HEK293 (cell line): ENCODE results near the gene AMOTL2.

ENCODE experiments used
- CTCF ChIA-PET: fragments of 350-600 bp; formaldehyde crosslinking; extraction: SDS; loops from one replicate; lab custom pipeline; 2021; ENCODE audit warnings: antibody characterized with exemption; lab: Yijun Ruan, JAX
- POLR2A ChIA-PET: fragments of 300-600 bp; formaldehyde crosslinking; extraction: SDS; loops from one replicate; lab custom pipeline; 2020; ENCODE audit warnings: antibody characterized with exemption, inconsistent platforms; lab: Yijun Ruan, JAX
- H3K27ac ChIP-seq: fragments of 200-500 bp; sonication (Bioruptor generic); 2 replicates; pipeline ENCODE4 v1.5.1; 2014; ENCODE audit warnings: low read depth, low read length, control low read depth, inconsistent platforms; ENCODE audit errors: extremely low read depth
- H3K36me3 ChIP-seq, 2 experiments: fragments of 200-500 bp in 1 of 2; sonication (Bioruptor generic) in 1 of 2; 1 replicate in 1 of 2; 2 replicates in 1 of 2; pipeline ENCODE4 v1.5.1; 2014 to 2017; ENCODE audit warnings: inconsistent platforms in 2 of 2, low read length in 2 of 2; ENCODE audit not compliant: control insufficient read depth in 2 of 2, insufficient read depth in 1 of 2
- H3K4me1 ChIP-seq: fragments of 200-500 bp; sonication (Bioruptor generic); 2 replicates; pipeline ENCODE4 v1.5.1; 2014; ENCODE audit warnings: mild to moderate bottlenecking, low read length, inconsistent platforms; ENCODE audit not compliant: control insufficient read depth, insufficient read depth
- H3K4me3 ChIP-seq: 2 replicates; pipeline ENCODE4 v1.5.1; 2011; ENCODE audit warnings: low read depth, mild to moderate bottlenecking, control low read depth, low read length, moderate library complexity
- H3K9me3 ChIP-seq: fragments of 200-500 bp; sonication (Bioruptor generic); 2 replicates; pipeline ENCODE4 v1.5.1; 2014; ENCODE audit warnings: low read depth, low read length, inconsistent platforms; ENCODE audit not compliant: control insufficient read depth, insufficient read depth
- GLIS1 ChIP-seq: fragments of 450-650 bp; formaldehyde crosslinking; IDR thresholded peaks from 2 replicates; pipeline ENCODE4 v1.5.1; 2016; ENCODE audit warnings: missing biosample characterization, missing genetic modification characterization
- IKZF3 ChIP-seq: fragments of 450-650 bp; IDR thresholded peaks from 2 replicates; pipeline ENCODE4 v1.5.0; 2018; ENCODE audit warnings: missing biosample characterization, mild to moderate bottlenecking, missing genetic modification characterization, moderate library complexity
- KLF16 ChIP-seq: fragments of 450-650 bp; formaldehyde crosslinking; IDR thresholded peaks from 2 replicates; pipeline ENCODE4 v1.5.1; 2017; ENCODE audit warnings: missing biosample characterization, missing genetic modification characterization
- MEIS1 ChIP-seq: sonication (generic); formaldehyde crosslinking; IDR thresholded peaks from 2 replicates; pipeline ENCODE4 v1.8.1; 2022; ENCODE audit warnings: missing genetic modification reagents, mild to moderate bottlenecking, borderline replicate concordance
- REPIN1 ChIP-seq: fragments of 450-650 bp; formaldehyde crosslinking; IDR thresholded peaks from 2 replicates; pipeline ENCODE4 v1.5.1; 2017; ENCODE audit warnings: missing biosample characterization, missing genetic modification characterization, low read depth
- ZBTB48 ChIP-seq: fragments of 450-650 bp; formaldehyde crosslinking; IDR thresholded peaks from 2 replicates; pipeline ENCODE4 v1.5.1; 2016; ENCODE audit warnings: missing biosample characterization, missing genetic modification characterization
- ZEB2 ChIP-seq: fragments of 450-650 bp; formaldehyde crosslinking; IDR thresholded peaks from 2 replicates; pipeline ENCODE4 v1.5.1; 2016; ENCODE audit warnings: missing biosample characterization, missing genetic modification characterization
- ZFHX2 ChIP-seq: fragments of 450-650 bp; formaldehyde crosslinking; conservative IDR thresholded peaks from 2 replicates; pipeline ENCODE4 v1.5.1; 2016; ENCODE audit warnings: missing biosample characterization, missing genetic modification characterization
- ZFP69B ChIP-seq: fragments of 450-650 bp; formaldehyde crosslinking; IDR thresholded peaks from 2 replicates; pipeline ENCODE4 v1.5.1; 2016; ENCODE audit warnings: missing biosample characterization, missing genetic modification characterization
- ZIC2 ChIP-seq: fragments of 450-650 bp; formaldehyde crosslinking; IDR thresholded peaks from 2 replicates; pipeline ENCODE4 v1.5.1; 2016; ENCODE audit warnings: missing biosample characterization, missing genetic modification characterization
- ZNF138 ChIP-seq: fragments of 450-650 bp; formaldehyde crosslinking; IDR thresholded peaks from 2 replicates; pipeline ENCODE4 v1.5.1; 2016; ENCODE audit warnings: missing biosample characterization, missing genetic modification characterization, borderline replicate concordance
- ZNF140 ChIP-seq: fragments of 450-650 bp; formaldehyde crosslinking; IDR thresholded peaks from 2 replicates; pipeline ENCODE4 v1.5.1; 2016; ENCODE audit warnings: missing biosample characterization, missing genetic modification characterization
- ZNF211 ChIP-seq: fragments of 450-650 bp; formaldehyde crosslinking; IDR thresholded peaks from 2 replicates; pipeline ENCODE4 v1.5.1; 2016; ENCODE audit warnings: low read depth, missing biosample characterization, missing genetic modification characterization
- ZNF221 ChIP-seq: fragments of 450-650 bp; formaldehyde crosslinking; IDR thresholded peaks from 2 replicates; pipeline ENCODE4 v1.5.1; 2017; ENCODE audit warnings: missing biosample characterization, missing genetic modification characterization, borderline replicate concordance
- ZNF274 ChIP-seq, 2 experiments: fragments of 200-500 bp in 1 of 2; fragments of 450-650 bp in 1 of 2; sonication (Bioruptor generic) in 1 of 2; formaldehyde crosslinking in 1 of 2; IDR thresholded peaks; 2 replicates each; pipeline versions ENCODE4 v1.5.1 to v1.6.1; 2014 to 2016; ENCODE audit warnings: borderline replicate concordance in 1 of 2, inconsistent platforms in 1 of 2, low read length in 1 of 2, missing biosample characterization in 1 of 2, missing genetic modification characterization in 1 of 2
- ZNF324 ChIP-seq: fragments of 450-650 bp; formaldehyde crosslinking; IDR thresholded peaks from 2 replicates; pipeline ENCODE4 v1.5.1; 2016; ENCODE audit warnings: missing biosample characterization, missing genetic modification characterization
- ZNF394 ChIP-seq: fragments of 450-650 bp; formaldehyde crosslinking; IDR thresholded peaks from 2 replicates; pipeline ENCODE4 v1.5.1; 2016; ENCODE audit warnings: missing biosample characterization, missing genetic modification characterization, mild to moderate bottlenecking, moderate library complexity, borderline replicate concordance
- ZNF501 ChIP-seq: fragments of 450-650 bp; formaldehyde crosslinking; IDR thresholded peaks from 2 replicates; pipeline ENCODE4 v1.5.1; 2016; ENCODE audit warnings: missing biosample characterization, missing genetic modification characterization
- ZNF530 ChIP-seq: fragments of 450-650 bp; formaldehyde crosslinking; IDR thresholded peaks from 2 replicates; pipeline ENCODE4 v1.5.1; 2016; ENCODE audit warnings: low read depth, missing biosample characterization, missing genetic modification characterization
- ZNF549 ChIP-seq: fragments of 450-650 bp; IDR thresholded peaks from 2 replicates; pipeline ENCODE4 v1.5.1; 2018; ENCODE audit warnings: missing biosample characterization, missing genetic modification characterization, mild to moderate bottlenecking, inconsistent platforms, moderate library complexity
- ZNF626 ChIP-seq: fragments of 450-650 bp; sonication (Bioruptor Pico); formaldehyde crosslinking; IDR thresholded peaks from 2 replicates; pipeline ENCODE4 v1.5.1; 2018; ENCODE audit warnings: missing biosample characterization, missing genetic modification characterization, inconsistent platforms
- ZNF654 ChIP-seq: fragments of 450-650 bp; formaldehyde crosslinking; IDR thresholded peaks from 2 replicates; pipeline ENCODE4 v1.5.1; 2016; ENCODE audit warnings: low read depth, missing biosample characterization, missing genetic modification characterization
- ZNF660 ChIP-seq: fragments of 450-650 bp; IDR thresholded peaks from 2 replicates; pipeline ENCODE4 v1.5.1; 2018; ENCODE audit warnings: missing biosample characterization, mild to moderate bottlenecking, missing genetic modification characterization
- ZSCAN16 ChIP-seq: fragments of 450-650 bp; formaldehyde crosslinking; IDR thresholded peaks from 2 replicates; pipeline ENCODE4 v1.5.1; 2016; ENCODE audit warnings: missing biosample characterization, missing genetic modification characterization
- TF ChIP-seq, protein P1 (sequence below): fragments of 450-650 bp; formaldehyde crosslinking; IDR thresholded peaks from 2 replicates; pipeline ENCODE4 v1.5.1; 2016; ENCODE audit warnings: missing biosample characterization, missing genetic modification characterization
- TF ChIP-seq, protein P2 (sequence below): fragments of 450-650 bp; IDR thresholded peaks from 2 replicates; pipeline ENCODE4 v1.5.1; 2018; ENCODE audit warnings: missing biosample characterization, missing genetic modification characterization
- TF ChIP-seq, protein P3 (sequence below): fragments of 450-650 bp; formaldehyde crosslinking; IDR thresholded peaks from 2 replicates; pipeline ENCODE4 v1.5.1; 2017; ENCODE audit warnings: missing biosample characterization, missing genetic modification characterization
- TF ChIP-seq, protein P4 (sequence below): fragments of 450-650 bp; formaldehyde crosslinking; IDR thresholded peaks from 2 replicates; pipeline ENCODE4 v1.5.1; 2016; ENCODE audit warnings: missing biosample characterization, missing genetic modification characterization
- TF ChIP-seq, protein P5 (sequence below): fragments of 450-650 bp; formaldehyde crosslinking; IDR thresholded peaks from 2 replicates; pipeline ENCODE4 v1.5.1; 2017; ENCODE audit warnings: missing biosample characterization, mild to moderate bottlenecking, missing genetic modification characterization, moderate library complexity

Gene AMOTL2

DNA sequence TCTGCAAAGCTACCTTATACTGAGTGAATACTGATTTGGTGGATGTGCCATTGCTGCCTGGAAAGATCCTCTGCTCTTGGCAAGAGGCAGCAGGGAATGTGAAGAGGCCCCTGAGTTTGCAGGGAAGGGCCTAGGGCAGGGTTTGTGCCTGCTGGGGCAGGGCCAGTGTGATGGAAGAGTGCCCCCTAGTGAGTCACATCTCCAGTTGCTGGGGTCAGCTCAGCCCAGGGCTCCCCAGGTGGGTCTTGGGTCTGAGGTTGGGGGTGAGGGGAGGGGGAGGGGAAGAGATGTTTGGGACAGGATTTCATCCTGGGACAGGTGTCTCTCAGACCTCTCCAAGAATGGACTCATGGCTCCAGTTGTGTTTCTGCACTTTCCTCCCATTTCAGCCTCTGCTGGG is 4.1 kb upstream of the AMOTL2 start:
- Histone ChIP-seq H3K27ac (no peak overlapping the region), H3K36me3 (no peaks in the 10 kb centered on the region), H3K4me1 (peaks cover 2% of the 10 kb centered on the region; the same call in 1 of the 2 replicates), H3K9me3 (no peaks in the 10 kb centered on the region), H3K4me3 (no peak overlapping the region)
- ChIA-PET CTCF (interaction anchor here (0.6 to 1.7 kb wide), 17 partner anchors 9 to 166 kb away, joined by 3 to 29 read pairs (median 4); no protein-coding TSS in a partner anchor), POLR2A (interaction anchor here (0.7 to 1.1 kb wide), 3 partner anchors 11 to 69 kb away, joined by 3 to 4 read pairs (median 3); no protein-coding TSS in a partner anchor)
- TF ChIP-seq ZNF501, result no peak
- no peak for TF ChIP-seq ZIC2
- no peak for TF ChIP-seq ZNF221 (tag by site-specific recombination)
- TF ChIP-seq ZNF274 (IDR thresholded peaks at IDR 0.05; ENCODE audit: low read length), result no peak
- no peak for TF ChIP-seq ZNF274 (tag by site-specific recombination; IDR thresholded peaks at IDR 0.05; ENCODE audit: borderline replicate concordance)
- no peak for TF ChIP-seq MEIS1 (CRISPR knock-in tag)
- 0 out of 2 replicates have a peak, but pooled peaks have one; percentile 31 for TF ChIP-seq GLIS1 (tag by site-specific recombination)
- no peak for TF ChIP-seq IKZF3 (tag by site-specific recombination)
- no peak for TF ChIP-seq ZSCAN16 (tag by site-specific recombination)
- TF ChIP-seq ZFHX2 (tag by site-specific recombination), result no peak
- TF ChIP-seq, protein P1, sequence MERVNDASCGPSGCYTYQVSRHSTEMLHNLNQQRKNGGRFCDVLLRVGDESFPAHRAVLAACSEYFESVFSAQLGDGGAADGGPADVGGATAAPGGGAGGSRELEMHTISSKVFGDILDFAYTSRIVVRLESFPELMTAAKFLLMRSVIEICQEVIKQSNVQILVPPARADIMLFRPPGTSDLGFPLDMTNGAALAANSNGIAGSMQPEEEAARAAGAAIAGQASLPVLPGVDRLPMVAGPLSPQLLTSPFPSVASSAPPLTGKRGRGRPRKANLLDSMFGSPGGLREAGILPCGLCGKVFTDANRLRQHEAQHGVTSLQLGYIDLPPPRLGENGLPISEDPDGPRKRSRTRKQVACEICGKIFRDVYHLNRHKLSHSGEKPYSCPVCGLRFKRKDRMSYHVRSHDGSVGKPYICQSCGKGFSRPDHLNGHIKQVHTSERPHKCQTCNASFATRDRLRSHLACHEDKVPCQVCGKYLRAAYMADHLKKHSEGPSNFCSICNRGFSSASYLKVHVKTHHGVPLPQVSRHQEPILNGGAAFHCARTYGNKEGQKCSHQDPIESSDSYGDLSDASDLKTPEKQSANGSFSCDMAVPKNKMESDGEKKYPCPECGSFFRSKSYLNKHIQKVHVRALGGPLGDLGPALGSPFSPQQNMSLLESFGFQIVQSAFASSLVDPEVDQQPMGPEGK (tag by site-specific recombination), result no peak
- TF ChIP-seq ZNF324 (tag by site-specific recombination), result no peak
- TF ChIP-seq, protein P2, sequence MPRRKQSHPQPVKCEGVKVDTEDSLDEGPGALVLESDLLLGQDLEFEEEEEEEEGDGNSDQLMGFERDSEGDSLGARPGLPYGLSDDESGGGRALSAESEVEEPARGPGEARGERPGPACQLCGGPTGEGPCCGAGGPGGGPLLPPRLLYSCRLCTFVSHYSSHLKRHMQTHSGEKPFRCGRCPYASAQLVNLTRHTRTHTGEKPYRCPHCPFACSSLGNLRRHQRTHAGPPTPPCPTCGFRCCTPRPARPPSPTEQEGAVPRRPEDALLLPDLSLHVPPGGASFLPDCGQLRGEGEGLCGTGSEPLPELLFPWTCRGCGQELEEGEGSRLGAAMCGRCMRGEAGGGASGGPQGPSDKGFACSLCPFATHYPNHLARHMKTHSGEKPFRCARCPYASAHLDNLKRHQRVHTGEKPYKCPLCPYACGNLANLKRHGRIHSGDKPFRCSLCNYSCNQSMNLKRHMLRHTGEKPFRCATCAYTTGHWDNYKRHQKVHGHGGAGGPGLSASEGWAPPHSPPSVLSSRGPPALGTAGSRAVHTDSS, result no peak
- TF ChIP-seq ZNF549 (tag by site-specific recombination), result no peak
- TF ChIP-seq ZNF626 (tag by site-specific recombination), result no peak
- TF ChIP-seq, protein P3, sequence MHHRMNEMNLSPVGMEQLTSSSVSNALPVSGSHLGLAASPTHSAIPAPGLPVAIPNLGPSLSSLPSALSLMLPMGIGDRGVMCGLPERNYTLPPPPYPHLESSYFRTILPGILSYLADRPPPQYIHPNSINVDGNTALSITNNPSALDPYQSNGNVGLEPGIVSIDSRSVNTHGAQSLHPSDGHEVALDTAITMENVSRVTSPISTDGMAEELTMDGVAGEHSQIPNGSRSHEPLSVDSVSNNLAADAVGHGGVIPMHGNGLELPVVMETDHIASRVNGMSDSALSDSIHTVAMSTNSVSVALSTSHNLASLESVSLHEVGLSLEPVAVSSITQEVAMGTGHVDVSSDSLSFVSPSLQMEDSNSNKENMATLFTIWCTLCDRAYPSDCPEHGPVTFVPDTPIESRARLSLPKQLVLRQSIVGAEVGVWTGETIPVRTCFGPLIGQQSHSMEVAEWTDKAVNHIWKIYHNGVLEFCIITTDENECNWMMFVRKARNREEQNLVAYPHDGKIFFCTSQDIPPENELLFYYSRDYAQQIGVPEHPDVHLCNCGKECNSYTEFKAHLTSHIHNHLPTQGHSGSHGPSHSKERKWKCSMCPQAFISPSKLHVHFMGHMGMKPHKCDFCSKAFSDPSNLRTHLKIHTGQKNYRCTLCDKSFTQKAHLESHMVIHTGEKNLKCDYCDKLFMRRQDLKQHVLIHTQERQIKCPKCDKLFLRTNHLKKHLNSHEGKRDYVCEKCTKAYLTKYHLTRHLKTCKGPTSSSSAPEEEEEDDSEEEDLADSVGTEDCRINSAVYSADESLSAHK (tag by site-specific recombination), result no peak
- TF ChIP-seq KLF16 (tag by site-specific recombination), result no peak
- no peak for TF ChIP-seq ZNF211 (tag by site-specific recombination)
- peak; percentile 74 for TF ChIP-seq ZBTB48
- no peak for TF ChIP-seq ZEB2
- TF ChIP-seq ZNF660 (tag by site-specific recombination), result no peak
- TF ChIP-seq ZNF654 (tag by site-specific recombination), result peak; percentile 55
- TF ChIP-seq ZNF530 (tag by site-specific recombination), result no peak
- TF ChIP-seq REPIN1, result no peak
- no peak for TF ChIP-seq ZNF394
- TF ChIP-seq, protein P4, sequence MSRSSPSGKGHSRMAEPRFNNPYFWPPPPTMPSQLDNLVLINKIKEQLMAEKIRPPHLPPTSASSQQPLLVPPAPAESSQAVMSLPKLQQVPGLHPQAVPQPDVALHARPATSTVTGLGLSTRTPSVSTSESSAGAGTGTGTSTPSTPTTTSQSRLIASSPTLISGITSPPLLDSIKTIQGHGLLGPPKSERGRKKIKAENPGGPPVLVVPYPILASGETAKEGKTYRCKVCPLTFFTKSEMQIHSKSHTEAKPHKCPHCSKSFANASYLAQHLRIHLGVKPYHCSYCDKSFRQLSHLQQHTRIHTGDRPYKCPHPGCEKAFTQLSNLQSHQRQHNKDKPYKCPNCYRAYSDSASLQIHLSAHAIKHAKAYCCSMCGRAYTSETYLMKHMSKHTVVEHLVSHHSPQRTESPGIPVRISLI (tag by site-specific recombination), result no peak
- TF ChIP-seq ZFP69B (tag by site-specific recombination), result no peak
- TF ChIP-seq ZNF138, result no peak
- TF ChIP-seq, protein P5, sequence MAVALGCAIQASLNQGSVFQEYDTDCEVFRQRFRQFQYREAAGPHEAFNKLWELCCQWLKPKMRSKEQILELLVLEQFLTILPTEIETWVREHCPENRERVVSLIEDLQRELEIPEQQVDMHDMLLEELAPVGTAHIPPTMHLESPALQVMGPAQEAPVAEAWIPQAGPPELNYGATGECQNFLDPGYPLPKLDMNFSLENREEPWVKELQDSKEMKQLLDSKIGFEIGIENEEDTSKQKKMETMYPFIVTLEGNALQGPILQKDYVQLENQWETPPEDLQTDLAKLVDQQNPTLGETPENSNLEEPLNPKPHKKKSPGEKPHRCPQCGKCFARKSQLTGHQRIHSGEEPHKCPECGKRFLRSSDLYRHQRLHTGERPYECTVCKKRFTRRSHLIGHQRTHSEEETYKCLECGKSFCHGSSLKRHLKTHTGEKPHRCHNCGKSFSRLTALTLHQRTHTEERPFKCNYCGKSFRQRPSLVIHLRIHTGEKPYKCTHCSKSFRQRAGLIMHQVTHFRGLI (tag by site-specific recombination), result no peak
- TF ChIP-seq ZNF140 (tag by site-specific recombination), result no peak
